Limb (tissue), 2 donors: ENCODE data around the gene VTI1A.
"Not testable (repeated sequence)": the region's sequence is repeated elsewhere in the genome, so short reads cannot be mapped to it uniquely, and the experiment has no call there.

Experiments
- DNase-seq, 2 donors: peaks; one replicate each; pipeline ENCODE4 v3.0.0-alpha.2; 2016; ENCODE audit errors: extremely low spot score in 2 of 2

Gene VTI1A

GRCh38 chr10:112446855-112447619 is at the start of gene VTI1A, which contains the start of gene ZDHHC6:
TSS of gene VTI1A (plus strand) at chr10:112447215. CDS start at chr10:112447374, 159 bp downstream.
TSS of gene ZDHHC6 (minus strand) at chr10:112446914. CDS start at chr10:112445436, 1,478 bp downstream.
- peak; percentile 80 to 90 for DNase-seq

GRCh38 chr10:112397592-112397991 is 49.4 kb upstream of the VTI1A start:
- no peak for DNase-seq

- DNase-seq, result no peak
Observed at GRCh38 chr10:112402917-112403316, 44.1 kb upstream of the VTI1A start.

GRCh38 chr10:112404617-112405016 is 42.4 kb upstream of the VTI1A start:
- no peak for DNase-seq

- DNase-seq, result not testable (repeated sequence)
Observed at GRCh38 chr10:112406806-112407205, 40.2 kb upstream of the VTI1A start.

GRCh38 chr10:112407696-112408095 is 39.3 kb upstream of the VTI1A start:
- DNase-seq, result no peak

- no peak for DNase-seq
Observed at GRCh38 chr10:112409299-112409698, 37.7 kb upstream of the VTI1A start.

DNA sequence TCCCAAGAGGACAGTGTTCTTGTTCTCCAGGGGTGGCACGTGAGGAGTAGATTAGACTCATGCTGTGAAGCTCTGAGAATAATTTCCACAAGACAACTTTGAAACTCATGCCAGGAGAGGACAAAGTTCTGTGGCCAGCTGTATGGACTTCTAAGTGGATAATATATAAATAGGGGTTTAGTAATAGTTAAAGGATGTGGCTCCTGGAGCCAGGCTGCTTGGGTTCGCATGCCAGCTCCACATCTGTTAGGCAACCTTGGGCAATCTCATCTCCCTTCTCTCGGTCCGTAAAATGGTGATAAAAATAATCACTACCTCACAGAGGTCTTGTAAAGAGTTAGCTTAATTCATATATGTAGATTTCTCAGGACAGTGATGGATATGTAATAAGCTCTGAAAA is 37.3 kb upstream of the VTI1A start:
- DNase-seq, result no peak

- DNase-seq, result no peak
Observed at GRCh38 chr10:112412696-112413095, 34.3 kb upstream of the VTI1A start.

DNA sequence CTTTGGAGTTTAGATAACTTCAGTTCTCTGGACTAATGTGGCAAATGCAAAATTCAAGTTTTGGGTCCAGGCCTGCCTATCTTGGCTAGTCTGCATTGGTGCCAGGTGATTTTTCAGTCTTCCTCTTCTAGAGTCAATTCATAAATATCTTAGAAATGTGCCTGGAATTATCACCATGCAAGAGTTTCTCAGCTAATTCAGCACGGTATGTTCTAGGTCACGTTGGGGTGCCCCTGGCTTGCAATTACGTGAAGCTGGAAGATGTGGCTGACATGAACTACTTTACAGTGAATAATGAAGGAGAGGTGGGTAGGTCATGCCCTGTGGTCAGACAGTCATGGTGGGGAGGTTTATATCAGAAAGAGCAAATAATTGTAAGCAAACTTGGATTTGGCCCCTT is 25.3 kb upstream of the VTI1A start:
- no peak for DNase-seq

DNA sequence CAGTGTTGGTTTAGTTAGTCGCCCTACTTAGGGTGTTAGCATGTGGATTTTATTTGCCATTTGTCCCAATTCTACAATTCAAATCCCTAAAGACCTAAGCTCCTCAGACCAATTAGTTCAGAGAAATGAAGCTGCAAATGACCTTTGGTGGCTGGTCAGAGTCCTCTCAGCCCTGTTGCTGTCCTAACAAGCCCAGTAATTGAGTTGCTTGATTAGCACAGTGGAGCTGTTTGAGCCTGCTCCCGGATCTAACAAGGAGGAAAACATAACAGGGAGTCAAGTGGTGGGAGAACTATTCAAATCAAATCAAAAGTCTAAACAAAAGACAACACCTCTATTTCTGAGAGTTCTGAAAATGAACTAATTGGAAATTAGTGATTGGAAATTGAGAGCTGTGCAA is 22.4 kb upstream of the VTI1A start:
- DNase-seq, result no peak

DNA sequence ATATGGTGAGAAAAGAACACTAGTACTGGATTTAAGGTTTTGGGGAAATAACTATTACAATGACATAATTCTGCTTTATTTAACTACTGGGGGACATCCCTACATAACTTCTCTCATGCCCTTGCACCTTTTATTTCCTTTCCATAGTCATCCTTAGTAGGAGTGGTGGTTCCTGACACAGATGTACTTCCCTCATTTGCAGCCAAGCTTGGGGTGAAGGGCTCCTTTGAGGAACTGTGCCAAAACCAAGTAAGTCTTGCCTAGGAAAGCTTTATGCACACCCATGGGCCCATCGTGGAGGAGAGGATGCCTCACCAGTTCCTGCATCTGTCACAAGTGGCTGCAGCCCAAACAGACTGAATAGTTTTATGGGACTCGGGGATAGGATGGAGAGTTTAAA is 20.9 kb upstream of the VTI1A start:
- no peak for DNase-seq

DNA sequence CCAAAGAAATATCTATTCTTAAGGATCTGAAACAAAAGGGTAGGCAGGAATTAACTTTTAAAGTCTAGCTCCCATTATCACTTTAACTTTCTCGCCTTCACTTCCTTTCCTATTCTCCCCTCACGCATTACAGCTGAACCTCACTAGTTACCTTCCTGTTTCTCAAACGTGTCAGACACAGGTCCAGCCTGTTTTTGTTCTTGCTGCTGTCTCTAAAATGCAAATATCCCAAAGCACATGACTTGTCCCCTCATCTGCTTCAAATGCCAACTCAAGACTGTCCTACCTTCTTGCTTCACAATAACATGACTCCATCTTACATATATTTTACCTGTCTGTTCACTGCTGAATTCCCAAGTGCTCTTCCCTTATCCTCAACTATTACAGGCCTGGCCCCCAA is 17.9 kb upstream of the VTI1A start:
- DNase-seq, result no peak

DNA sequence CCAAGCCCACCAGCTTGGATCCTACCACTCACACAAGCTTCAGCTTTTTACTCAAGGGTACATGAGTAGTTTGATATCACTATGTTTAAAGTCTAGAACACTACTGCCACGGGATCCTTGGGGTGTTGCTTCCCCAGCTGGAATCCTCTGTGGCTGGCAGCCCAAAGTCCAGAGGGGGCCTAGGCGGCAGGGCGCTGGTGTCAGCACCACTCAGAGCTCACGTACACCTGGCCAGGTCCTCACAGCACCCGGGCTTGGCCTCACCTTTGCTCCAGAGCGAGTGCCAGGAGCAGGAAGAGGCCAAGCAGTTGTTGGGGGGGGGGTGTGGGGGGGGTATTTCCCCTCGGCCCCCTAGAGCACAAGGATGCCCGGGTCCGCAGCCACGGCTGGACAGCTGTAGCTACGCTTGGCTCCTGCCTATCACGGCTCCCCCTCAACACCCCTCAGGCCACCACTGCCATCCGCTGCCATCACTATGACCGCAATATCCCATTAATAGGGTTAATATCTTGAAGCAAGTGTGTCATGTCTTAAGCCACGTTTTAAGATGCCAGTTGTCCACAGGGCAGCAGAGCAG is 17.3 kb upstream of the VTI1A start:
- DNase-seq, result no peak

DNA sequence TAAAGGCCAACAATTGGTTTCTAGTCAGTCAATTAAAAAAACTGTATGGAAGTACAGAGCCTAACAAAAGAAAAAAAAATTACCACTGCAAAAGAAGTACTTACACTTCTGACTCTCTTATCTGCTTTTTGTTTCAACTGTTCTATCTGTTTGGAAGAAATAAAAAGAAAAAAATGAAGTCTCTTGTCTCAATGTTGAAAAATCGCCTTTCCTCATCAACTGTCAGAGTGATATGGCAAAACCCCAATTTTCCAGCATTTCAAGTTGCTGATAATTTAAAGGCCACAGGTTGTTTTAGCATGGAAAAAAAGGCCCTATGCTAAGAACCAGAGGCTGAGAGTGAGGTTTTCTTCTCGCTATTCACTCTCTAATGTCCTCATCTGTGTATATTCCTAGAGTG is 13.9 kb upstream of the VTI1A start:
- DNase-seq, result no peak

GRCh38 chr10:112434988-112435619 is 11.9 kb upstream of the VTI1A start:
- peak in 1 of 2 donors; percentile 51 for DNase-seq

GRCh38 chr10:112438356-112438755 is 8.7 kb upstream of the VTI1A start:
- no peak for DNase-seq

DNA sequence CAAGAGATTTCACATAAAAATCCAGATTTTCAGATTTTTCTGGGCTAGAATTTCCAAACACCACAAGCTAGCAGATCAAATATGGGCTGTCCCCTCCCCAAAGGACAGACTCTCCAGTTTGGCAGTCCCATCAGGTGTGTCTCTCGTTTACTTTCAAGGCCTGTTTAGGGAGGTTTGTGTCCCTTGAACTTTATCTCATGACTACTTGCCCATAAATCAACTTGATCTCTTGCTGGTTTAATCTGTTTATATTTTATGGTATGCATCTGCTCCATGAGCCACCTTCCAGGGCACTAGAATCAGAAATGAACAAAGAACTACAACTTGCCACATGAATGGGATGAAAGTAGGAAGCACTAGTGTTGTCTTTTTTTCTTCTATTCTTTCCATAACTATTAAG is 5.5 kb upstream of the VTI1A start:
- DNase-seq, result no peak

DNA sequence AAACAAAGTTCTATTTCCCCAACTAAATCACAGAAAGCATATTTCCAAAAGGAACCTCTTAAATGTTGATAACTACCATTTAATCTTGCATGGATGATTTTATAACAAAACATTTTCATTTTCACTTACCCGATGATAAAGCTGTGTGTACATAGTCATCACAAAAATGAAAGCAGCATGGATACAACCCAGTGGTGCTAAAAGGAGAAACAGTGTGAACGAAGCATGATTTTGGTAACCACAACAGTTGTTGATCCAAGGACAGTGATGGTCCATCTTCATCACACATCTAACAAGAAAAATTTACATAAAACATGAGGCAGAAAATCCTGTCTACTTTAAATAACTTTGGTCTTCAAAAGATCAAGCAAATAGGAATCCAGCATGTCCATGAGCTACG is 5.0 kb upstream of the VTI1A start:
- DNase-seq, result no peak

- no peak for DNase-seq
Observed at GRCh38 chr10:112446055-112446854, 760 bp upstream of the VTI1A start.

GRCh38 chr10:112447620-112447928 is 559 bp downstream of the VTI1A start:
- no peak for DNase-seq

DNA sequence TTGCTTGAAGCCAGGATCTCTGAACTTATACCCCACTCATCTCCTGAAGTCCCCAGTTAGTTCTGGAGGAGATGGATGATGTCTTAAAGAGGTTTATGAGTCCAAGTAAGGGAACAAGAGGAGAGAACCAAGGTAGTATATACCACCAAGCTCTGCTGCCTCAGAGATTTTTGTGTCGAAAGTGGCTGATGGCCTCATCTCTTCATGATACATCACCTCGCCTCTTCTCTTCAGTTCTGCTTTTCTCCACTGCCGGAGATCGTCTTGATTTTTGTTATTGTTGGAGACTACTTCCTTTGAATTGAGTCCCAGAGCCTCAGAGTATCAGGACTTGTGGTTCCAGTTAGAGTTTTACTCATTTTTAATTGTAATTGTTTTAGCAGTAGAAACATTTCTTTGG is 1.9 kb downstream of the VTI1A start:
- no peak for DNase-seq
